Measurements from ENCODE around the gene SYNJ2. TPM values are rescaled to one million over a fixed set of nuclear protein-coding genes. Genes with fewer than 3 reads are reported as not detected.

Gene SYNJ2
- total and polyA plus RNA-seq, 2 of the 4 experiments (the other 2 are of a cell fraction): 40.8 to 45.2 TPM

DNA sequence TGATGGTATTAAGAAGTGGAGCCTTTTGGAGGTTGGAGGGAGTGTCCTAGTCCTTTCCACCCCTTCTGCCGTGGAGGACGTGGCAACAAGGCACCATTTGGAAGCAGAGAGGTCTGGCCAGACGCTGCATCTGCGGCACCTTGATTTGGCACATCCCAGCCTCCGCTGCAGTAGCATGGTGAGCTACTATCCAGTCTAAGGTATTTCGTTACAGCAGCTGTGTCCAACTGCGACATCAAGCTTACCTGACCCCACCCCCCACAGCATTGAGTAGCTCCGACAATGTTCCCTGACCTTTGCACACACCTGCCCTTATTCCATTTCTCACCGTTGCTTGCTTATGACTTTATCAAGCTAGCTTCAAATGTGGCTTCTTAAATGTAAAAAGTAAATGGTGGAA, 29.8 kb upstream of the SYNJ2 start:
- H3K56ac ChIP-seq (ENCODE audit: extremely low read depth, insufficient read depth, low read length): no peak overlapping the region
- no peak for TF ChIP-seq MAZ (IDR thresholded peaks at IDR 0.05; ENCODE audit: borderline replicate concordance, low read depth, low read length)
- no peak for TF ChIP-seq CTCF (conservative IDR thresholded peaks at IDR 0.05; ENCODE audit: low read depth, low read length)
- no peak for TF ChIP-seq POLR2A (IDR thresholded peaks at IDR 0.05; ENCODE audit: low read depth, low read length)
- no peak for TF ChIP-seq SMC3 (IDR thresholded peaks at IDR 0.05; ENCODE audit: low read depth, low read length)
- TF ChIP-seq, protein P1, sequence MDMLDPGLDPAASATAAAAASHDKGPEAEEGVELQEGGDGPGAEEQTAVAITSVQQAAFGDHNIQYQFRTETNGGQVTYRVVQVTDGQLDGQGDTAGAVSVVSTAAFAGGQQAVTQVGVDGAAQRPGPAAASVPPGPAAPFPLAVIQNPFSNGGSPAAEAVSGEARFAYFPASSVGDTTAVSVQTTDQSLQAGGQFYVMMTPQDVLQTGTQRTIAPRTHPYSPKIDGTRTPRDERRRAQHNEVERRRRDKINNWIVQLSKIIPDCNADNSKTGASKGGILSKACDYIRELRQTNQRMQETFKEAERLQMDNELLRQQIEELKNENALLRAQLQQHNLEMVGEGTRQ (IDR thresholded peaks at IDR 0.05; ENCODE audit: low read depth, low read length): no peak
- no peak for TF ChIP-seq CHD1 (IDR thresholded peaks at IDR 0.05; ENCODE audit: low read depth, low read length)
- no peak for TF ChIP-seq RFX5 (IDR thresholded peaks at IDR 0.05; ENCODE audit: low read depth, low read length)
- no peak for TF ChIP-seq FOS (IDR thresholded peaks at IDR 0.05; ENCODE audit: low read depth, low read length)
- TF ChIP-seq MXI1 (IDR thresholded peaks at IDR 0.05; ENCODE audit: borderline replicate concordance, low read depth, low read length): no peak
- no peak for TF ChIP-seq MAFK (IDR thresholded peaks at IDR 0.05; ENCODE audit: low read depth, low read length)
- no peak for TF ChIP-seq RCOR1 (IDR thresholded peaks at IDR 0.05; ENCODE audit: insufficient replicate concordance, low read length)
- no peak for TF ChIP-seq NFE2L2 (IDR thresholded peaks at IDR 0.05; ENCODE audit: low read depth, low read length)
- no peak for TF ChIP-seq BHLHE40 (IDR thresholded peaks at IDR 0.05; ENCODE audit: low read depth, low read length)
- no peak for TF ChIP-seq RAD21 (IDR thresholded peaks at IDR 0.05; ENCODE audit: low read length)
- TF ChIP-seq CEBPB (IDR thresholded peaks at IDR 0.05; ENCODE audit: low read depth, low read length): no peak
- TF ChIP-seq, protein P2, sequence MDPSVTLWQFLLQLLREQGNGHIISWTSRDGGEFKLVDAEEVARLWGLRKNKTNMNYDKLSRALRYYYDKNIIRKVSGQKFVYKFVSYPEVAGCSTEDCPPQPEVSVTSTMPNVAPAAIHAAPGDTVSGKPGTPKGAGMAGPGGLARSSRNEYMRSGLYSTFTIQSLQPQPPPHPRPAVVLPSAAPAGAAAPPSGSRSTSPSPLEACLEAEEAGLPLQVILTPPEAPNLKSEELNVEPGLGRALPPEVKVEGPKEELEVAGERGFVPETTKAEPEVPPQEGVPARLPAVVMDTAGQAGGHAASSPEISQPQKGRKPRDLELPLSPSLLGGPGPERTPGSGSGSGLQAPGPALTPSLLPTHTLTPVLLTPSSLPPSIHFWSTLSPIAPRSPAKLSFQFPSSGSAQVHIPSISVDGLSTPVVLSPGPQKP (IDR thresholded peaks at IDR 0.05; ENCODE audit: borderline replicate concordance, low read depth, low read length): no peak
- no peaks in the 10 kb centered on the region for H3K27me3 ChIP-seq (ENCODE audit: control insufficient read depth, insufficient read depth, low read length)
- no peak for DNase-seq
- no peak overlapping the region for H3K18ac ChIP-seq (ENCODE audit: low read depth, low read length)
- H4K20me1 ChIP-seq (ENCODE audit: insufficient read depth, low read length): no peaks in the 10 kb centered on the region
- no peak overlapping the region for H3K14ac ChIP-seq (replicated peaks; ENCODE audit: low read depth, low read length)
- no peaks in the 10 kb centered on the region for H3K4me1 ChIP-seq (ENCODE audit: control insufficient read depth, insufficient read depth, low read length)
- no peaks in the 10 kb centered on the region for H3K79me1 ChIP-seq (ENCODE audit: low read depth in 1 of 2, low read length in 2 of 2)
- no peak for ATAC-seq (ENCODE audit: low read depth)
- H2AFZ ChIP-seq (replicated peaks; ENCODE audit: low read length, poor library complexity): no peak overlapping the region
- no peak overlapping the region for H2BK15ac ChIP-seq (ENCODE audit: low read depth, low read length)
- BruUV-seq (replicated peaks): no TSS peak
- no peak overlapping the region for H3K4ac ChIP-seq (ENCODE audit: low read depth, low read length)
- H3K9ac ChIP-seq (ENCODE audit: low read depth, low read length): no peak overlapping the region
- no peak overlapping the region for H2AK9ac ChIP-seq (replicated peaks; ENCODE audit: low read depth, low read length, poor library complexity)
- H4K8ac ChIP-seq (ENCODE audit: low read depth in 2 of 2, low read length in 2 of 2): no peak overlapping the region
- no peak overlapping the region for H2BK20ac ChIP-seq (ENCODE audit: low read depth, low read length)
- H3K23ac ChIP-seq (ENCODE audit: low read depth, low read length): no peak overlapping the region
- H3K9me3 ChIP-seq (ENCODE audit: control insufficient read depth, insufficient read depth, low read length): no peaks in the 10 kb centered on the region; the same call in 1 of the 2 replicates
- H4K5ac ChIP-seq (ENCODE audit: low read depth, low read length): no peak overlapping the region
- H4K91ac ChIP-seq (ENCODE audit: insufficient read depth, low read depth, low read length): no peak overlapping the region
- ChIA-PET CTCF (interaction anchor here (1.1 kb wide), 1 partner anchor 120 kb away, joined by 3 read pairs; no protein-coding TSS in a partner anchor), POLR2A (ENCODE audit: unreplicated experiment) (no interaction called here)
- in situ Hi-C loops (cut with MboI; ENCODE audit: low sequenced_read_pairs) (no loop called here), dilution Hi-C loops (cut with HindIII; ENCODE audit: low sequenced_read_pairs, unreplicated experiment) (no loop called here), intact Hi-C loops (cut with micrococcal nuclease) (no loop called here)
- H2AK5ac ChIP-seq (ENCODE audit: low read depth, low read length): no peak overlapping the region
- 0 out of 2 replicates have a peak, but pooled peaks cover 2% of the 10 kb centered on the region for H3K36me3 ChIP-seq (ENCODE audit: control insufficient read depth, insufficient read depth, low read length)
- no peak overlapping the region for H2BK120ac ChIP-seq (ENCODE audit: low read depth, low read length)
- no peak overlapping the region for H3K4me3 ChIP-seq (ENCODE audit: insufficient read depth, low read depth, low read length)
- 84% methylated on average over 3 of the region's 9 CpGs; no CpG with 5 or more reads in 1 of the 2 experiments for WGBS, 2 experiments (ENCODE audit: extremely low coverage in 2 of 2, insufficient read length in 1 of 2)
- no peak overlapping the region for H3K27ac ChIP-seq (ENCODE audit: insufficient read depth, low read length)
- no peaks in the 10 kb centered on the region for H3K9me1 ChIP-seq (ENCODE audit: insufficient read depth, low read length)
- H2BK5ac ChIP-seq (ENCODE audit: low read depth, low read length, poor library complexity, severe bottlenecking): no peak overlapping the region
- no peak overlapping the region for H3K4me2 ChIP-seq (ENCODE audit: low read depth, low read length)
